Psoas muscle (tissue), 8 donors: ENCODE measurements around the gene BAIAP2. TPM values are rescaled to one million over a fixed set of nuclear protein-coding genes. Genes with fewer than 3 reads are reported as not detected.

ENCODE experiments used
- ATAC-seq, 4 donors: fragments of 200-7000 bp; cut with Tn5 transposase; one replicate each; pipeline ENCODE4 v1.9.1; 2020; ENCODE audit warnings: moderate library complexity in 3 of 4, mild to moderate bottlenecking in 2 of 4
- DNase-seq, 2 donors: peaks; one replicate each; pipeline ENCODE4 v3.0.0-alpha.2; 2020
- H3K27ac ChIP-seq: fragments of 200-600 bp; one replicate; pipeline ENCODE4 v1.8.0; 2022
- H3K27me3 ChIP-seq, 3 donors: fragments of 200-600 bp in 1 of 3; one replicate each; pipeline versions ENCODE4 v1.6.1 to v1.8.0; 2013 to 2022; ENCODE audit warnings: low read length in 2 of 3, mild to moderate bottlenecking in 2 of 3, moderate library complexity in 1 of 3; ENCODE audit not compliant: insufficient read depth in 3 of 3
- H3K36me3 ChIP-seq, 2 donors: fragments of 200-600 bp in 1 of 2; one replicate each; pipeline versions ENCODE4 v1.6.1 to v1.8.0; 2013 to 2022; ENCODE audit warnings: low read depth in 1 of 2, mild to moderate bottlenecking in 1 of 2, moderate library complexity in 1 of 2; ENCODE audit not compliant: insufficient read depth in 1 of 2
- H3K4me1 ChIP-seq: fragments of 200-600 bp; one replicate; pipeline ENCODE4 v1.8.0; 2022
- H3K4me3 ChIP-seq: fragments of 200-600 bp; one replicate; pipeline ENCODE4 v1.8.0; 2022; ENCODE audit warnings: mild to moderate bottlenecking
- H3K9me3 ChIP-seq: fragments of 200-600 bp; one replicate; pipeline ENCODE4 v1.8.0; 2022
- WGBS, 3 donors: extraction: QIAGEN DNeasy Blood & Tissue Kit; methylation state at CpG; one replicate each; pipeline versions ENCODE4 v1.1.6 to v1.1.7; 2013; 5-methylcytosine and 5-hydroxymethylcytosine counted together
- intact Hi-C, 2 donors: fragments of 100-400 bp; cut with DNase I; formaldehyde crosslinking; loops; one replicate each; pipeline versions ENCODE4 v1.11.0 to v1.14.2; 2022
- polyA plus RNA-seq, 3 donors: library from polyadenylated mRNA; stranded (reverse); fragments of 200-250 nt; gene quantifications; one replicate each; pipeline ENCODE4 v1.2.3, GENCODE V29; 2013
- total RNA-seq, 4 donors: library from RNA; stranded (reverse); fragmentation: NEBNext Ultra II Directional in 2 of 4; extraction: Animal tissue kit (Norgen Biotek cat#: 25700) in 2 of 4; gene quantifications; one replicate each; pipeline versions ENCODE4 v1.2.1 to v1.2.4, GENCODE V29; 2021 to 2023
- TF ChIP-seq, protein P1 (sequence below): fragments of 200-600 bp; IDR thresholded peaks from one replicate; pipeline ENCODE4 v1.8.0; 2022; ENCODE audit warnings: antibody characterized with exemption
- donor health status: healthy with polysubstance abuse.
- donor health status: DM: no; HTN: no; CAD: no; lungs with moderate emphysema.
- donor health status: Bipolar disorder and iron deficiency.
- donor health status: healthy.
- donor health status: DM: yes; HTN: yes; CAD: no.
- donor health status: DM: no; HTN: no; CAD: no.
- donor health status: DM: no; HTN: no; CAD: no.
- donor health status: DM: yes; HTN: yes; CAD: no.

The BAIAP2 gene
- total and polyA plus RNA-seq, 7 donors, result 3.9 to 28.9 (median 8.6) TPM

DNA sequence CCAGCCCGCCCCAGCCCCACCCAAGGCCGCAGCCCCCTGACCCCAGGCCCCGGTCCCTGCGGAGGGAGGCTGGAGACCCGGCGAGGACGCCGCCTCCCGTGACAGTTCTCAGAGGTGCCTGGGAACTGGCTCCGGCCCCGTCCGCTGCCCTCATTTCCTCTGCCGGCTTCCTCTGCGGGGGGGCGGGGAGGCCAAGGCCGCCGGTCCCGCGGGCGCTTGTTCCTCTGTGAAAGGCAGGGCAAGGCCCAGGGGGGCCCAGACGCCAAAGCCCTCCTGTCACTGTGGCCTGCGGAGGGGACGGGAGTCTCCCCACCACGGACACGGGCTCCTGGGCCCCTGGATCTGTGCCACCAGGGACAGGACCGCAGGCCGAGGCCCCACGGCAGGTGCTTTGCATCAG, 125.4 kb downstream of the BAIAP2 start:
- intact Hi-C loops, result no loop called here
- DNase-seq (peak; percentile 49 to 74), ATAC-seq (peak in 1 of 4 donors; percentile 24)
- Histone ChIP-seq H3K27ac (peak overlapping the region; percentile 16), H3K9me3 (no peaks in the 10 kb centered on the region), H3K36me3 (no peaks in the 10 kb centered on the region), H3K4me1 (no peaks in the 10 kb centered on the region), H3K4me3 (peak overlapping the region; percentile 52), H3K27me3 (peaks cover 0 to 18% (median 8%) of the 10 kb centered on the region in 3 donors)
- 52 to 55% (median 54%) methylated on average over 24 to 28 of the region's 28 CpGs for WGBS, 3 donors
- TF ChIP-seq, protein P1, sequence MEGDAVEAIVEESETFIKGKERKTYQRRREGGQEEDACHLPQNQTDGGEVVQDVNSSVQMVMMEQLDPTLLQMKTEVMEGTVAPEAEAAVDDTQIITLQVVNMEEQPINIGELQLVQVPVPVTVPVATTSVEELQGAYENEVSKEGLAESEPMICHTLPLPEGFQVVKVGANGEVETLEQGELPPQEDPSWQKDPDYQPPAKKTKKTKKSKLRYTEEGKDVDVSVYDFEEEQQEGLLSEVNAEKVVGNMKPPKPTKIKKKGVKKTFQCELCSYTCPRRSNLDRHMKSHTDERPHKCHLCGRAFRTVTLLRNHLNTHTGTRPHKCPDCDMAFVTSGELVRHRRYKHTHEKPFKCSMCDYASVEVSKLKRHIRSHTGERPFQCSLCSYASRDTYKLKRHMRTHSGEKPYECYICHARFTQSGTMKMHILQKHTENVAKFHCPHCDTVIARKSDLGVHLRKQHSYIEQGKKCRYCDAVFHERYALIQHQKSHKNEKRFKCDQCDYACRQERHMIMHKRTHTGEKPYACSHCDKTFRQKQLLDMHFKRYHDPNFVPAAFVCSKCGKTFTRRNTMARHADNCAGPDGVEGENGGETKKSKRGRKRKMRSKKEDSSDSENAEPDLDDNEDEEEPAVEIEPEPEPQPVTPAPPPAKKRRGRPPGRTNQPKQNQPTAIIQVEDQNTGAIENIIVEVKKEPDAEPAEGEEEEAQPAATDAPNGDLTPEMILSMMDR, result no peak

DNA sequence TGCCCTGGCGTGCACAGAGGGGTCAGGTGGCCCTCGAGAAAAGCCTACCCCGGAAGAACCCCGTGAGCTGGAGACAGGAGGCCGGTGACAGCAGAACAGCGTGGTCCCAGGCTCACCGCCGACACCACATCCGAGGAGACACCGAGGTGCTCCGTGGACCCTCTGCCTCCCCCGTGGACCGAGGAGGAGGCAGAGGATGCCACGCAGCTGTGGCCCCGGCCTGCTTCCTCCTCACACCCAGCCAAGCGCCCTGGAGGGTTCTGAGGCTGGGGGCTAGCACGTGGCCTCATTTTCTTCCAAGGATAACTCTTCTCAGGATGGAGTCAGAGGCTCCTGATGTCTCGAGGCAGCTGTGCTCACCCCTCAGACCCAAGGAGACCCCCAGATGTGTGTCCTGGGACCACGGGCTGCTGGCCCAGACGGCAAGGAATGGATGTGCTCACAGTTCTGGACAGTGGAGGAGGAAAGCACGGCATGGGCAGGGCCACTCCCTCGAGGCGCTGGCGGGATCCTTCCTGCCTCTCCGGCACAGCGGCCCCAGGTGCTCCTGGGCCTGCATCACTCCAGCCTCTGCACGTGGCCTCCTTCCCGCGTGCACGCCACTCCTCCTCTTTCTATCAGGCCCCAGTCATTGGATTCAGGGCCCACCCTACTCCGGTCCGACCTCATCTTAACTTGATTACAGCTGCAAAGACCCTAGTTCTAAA, 125.9 kb downstream of the BAIAP2 start:
- peak overlapping the region; percentile 52 for H3K4me3 ChIP-seq
- no peaks in the 10 kb centered on the region for H3K36me3 ChIP-seq
- intact Hi-C loops, result no loop called here
- TF ChIP-seq, protein P1, result no peak
- H3K27me3 ChIP-seq, result peaks cover 0 to 23% (median 13%) of the 10 kb centered on the region in 3 donors
- ATAC-seq (no peak), DNase-seq (no peak)
- H3K9me3 ChIP-seq, result no peaks in the 10 kb centered on the region
- no peak overlapping the region for H3K27ac ChIP-seq
- peaks cover 3% of the 10 kb centered on the region for H3K4me1 ChIP-seq
- WGBS, 3 donors, result 72 to 77% (median 75%) methylated on average over 32 of the region's 32 CpGs

DNA sequence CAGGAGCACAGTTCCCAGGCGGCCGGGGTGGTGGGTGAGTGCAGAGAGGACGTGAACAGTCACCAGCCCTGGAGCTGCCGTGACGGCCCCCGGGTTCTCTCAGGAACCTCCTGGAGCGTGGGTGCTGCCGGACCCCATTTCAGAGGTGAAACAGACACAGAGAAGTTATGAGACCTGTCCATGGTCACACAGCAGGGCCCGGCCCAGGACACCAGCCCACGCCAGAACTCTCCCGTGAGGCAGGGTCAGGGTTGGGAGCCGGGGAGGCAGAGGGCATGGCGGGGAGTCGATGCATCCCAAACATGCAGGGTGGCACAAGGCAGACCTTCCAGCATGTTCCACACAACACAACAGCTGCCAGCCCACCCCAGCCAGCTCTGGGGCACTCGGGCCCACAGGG, 126.6 kb downstream of the BAIAP2 start:
- no peak overlapping the region for H3K4me3 ChIP-seq
- TF ChIP-seq, protein P1, result no peak
- H3K4me1 ChIP-seq, result peaks cover 3% of the 10 kb centered on the region
- DNase-seq (no peak), ATAC-seq (no peak)
- 87 to 96% (median 88%) methylated on average over 13 to 15 of the region's 15 CpGs for WGBS, 3 donors
- intact Hi-C loops, result no loop called here
- no peaks in the 10 kb centered on the region for H3K36me3 ChIP-seq
- H3K27ac ChIP-seq, result no peak overlapping the region
- H3K9me3 ChIP-seq, result no peaks in the 10 kb centered on the region
- H3K27me3 ChIP-seq, result peaks cover 0 to 24% (median 13%) of the 10 kb centered on the region in 3 donors

DNA sequence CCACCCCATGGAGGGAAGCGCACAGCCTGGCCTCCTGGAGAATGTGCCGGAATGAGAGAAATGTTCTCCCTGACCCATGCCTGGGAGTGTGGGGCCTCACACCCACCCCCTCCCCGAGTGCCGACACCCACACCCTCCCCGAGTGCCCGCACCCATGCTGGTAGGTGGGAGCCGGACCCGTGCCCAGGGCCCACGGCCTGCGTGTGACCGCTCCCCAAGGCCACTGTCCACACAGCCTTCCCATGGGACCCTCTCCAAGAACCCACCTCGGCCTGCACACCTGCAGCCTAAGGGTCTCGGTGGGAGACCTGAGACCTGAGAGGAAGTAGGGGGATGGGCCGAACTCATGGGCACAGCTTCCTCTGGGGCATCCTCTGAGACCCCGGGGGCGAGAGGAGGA, 127.0 kb downstream of the BAIAP2 start:
- TF ChIP-seq, protein P1, result no peak
- Histone ChIP-seq H3K4me1 (peaks cover 3% of the 10 kb centered on the region), H3K9me3 (no peaks in the 10 kb centered on the region), H3K36me3 (no peaks in the 10 kb centered on the region), H3K4me3 (no peak overlapping the region), H3K27ac (no peak overlapping the region), H3K27me3 (peaks cover 0 to 27% (median 13%) of the 10 kb centered on the region in 3 donors)
- intact Hi-C loops, result no loop called here
- DNase-seq, result no peak
- no peak for ATAC-seq
- 88 to 92% (median 89%) methylated on average over 16 of the region's 16 CpGs for WGBS, 3 donors
